Central memory CD8-positive, alpha-beta T cell (primary cell): Measurements from ENCODE around the gene ESYT2.
"Not testable (repeated sequence)": the region's sequence is repeated elsewhere in the genome, so short reads cannot be mapped to it uniquely, and the experiment has no call there.

Source experiments
- ATAC-seq: fragments of 150-1000 bp; cut with Tn5 transposase; replicated peaks from 2 replicates; pipeline ENCODE4 v1.10.0; 2022; ENCODE audit warnings: mild to moderate bottlenecking, moderate FRiP score, moderate number of reproducible peaks; ENCODE audit not compliant: poor library complexity, severe bottlenecking; ENCODE audit errors: extremely low read depth
- DNase-seq, 2 donors: peaks; one replicate each; pipeline ENCODE4 v3.0.0; 2021; ENCODE audit warnings: low spot score in 2 of 2
- H3K27ac Mint-ChIP-seq: one replicate; pipeline ENCODE4 v1.8.0; 2022; ENCODE audit warnings: low read depth, mild to moderate bottlenecking, moderate library complexity, mixed read lengths
- H3K27me3 Mint-ChIP-seq: one replicate; pipeline ENCODE4 v1.8.0; 2022; ENCODE audit warnings: mixed read lengths
- H3K36me3 Mint-ChIP-seq: one replicate; pipeline ENCODE4 v1.8.0; 2022; ENCODE audit warnings: mild to moderate bottlenecking, moderate library complexity, mixed read lengths; ENCODE audit not compliant: insufficient read depth
- H3K4me1 Mint-ChIP-seq: one replicate; pipeline ENCODE4 v1.8.0; 2022; ENCODE audit warnings: mixed read lengths
- H3K4me3 Mint-ChIP-seq: one replicate; pipeline ENCODE4 v1.8.0; 2022; ENCODE audit warnings: mild to moderate bottlenecking, moderate library complexity, mixed read lengths
- H3K9me3 Mint-ChIP-seq: one replicate; pipeline ENCODE4 v1.8.0; 2022; ENCODE audit warnings: mixed read lengths

The ESYT2 gene, protein sequence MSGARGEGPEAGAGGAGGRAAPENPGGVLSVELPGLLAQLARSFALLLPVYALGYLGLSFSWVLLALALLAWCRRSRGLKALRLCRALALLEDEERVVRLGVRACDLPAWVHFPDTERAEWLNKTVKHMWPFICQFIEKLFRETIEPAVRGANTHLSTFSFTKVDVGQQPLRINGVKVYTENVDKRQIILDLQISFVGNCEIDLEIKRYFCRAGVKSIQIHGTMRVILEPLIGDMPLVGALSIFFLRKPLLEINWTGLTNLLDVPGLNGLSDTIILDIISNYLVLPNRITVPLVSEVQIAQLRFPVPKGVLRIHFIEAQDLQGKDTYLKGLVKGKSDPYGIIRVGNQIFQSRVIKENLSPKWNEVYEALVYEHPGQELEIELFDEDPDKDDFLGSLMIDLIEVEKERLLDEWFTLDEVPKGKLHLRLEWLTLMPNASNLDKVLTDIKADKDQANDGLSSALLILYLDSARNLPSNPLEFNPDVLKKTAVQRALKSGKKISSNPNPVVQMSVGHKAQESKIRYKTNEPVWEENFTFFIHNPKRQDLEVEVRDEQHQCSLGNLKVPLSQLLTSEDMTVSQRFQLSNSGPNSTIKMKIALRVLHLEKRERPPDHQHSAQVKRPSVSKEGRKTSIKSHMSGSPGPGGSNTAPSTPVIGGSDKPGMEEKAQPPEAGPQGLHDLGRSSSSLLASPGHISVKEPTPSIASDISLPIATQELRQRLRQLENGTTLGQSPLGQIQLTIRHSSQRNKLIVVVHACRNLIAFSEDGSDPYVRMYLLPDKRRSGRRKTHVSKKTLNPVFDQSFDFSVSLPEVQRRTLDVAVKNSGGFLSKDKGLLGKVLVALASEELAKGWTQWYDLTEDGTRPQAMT

DNA sequence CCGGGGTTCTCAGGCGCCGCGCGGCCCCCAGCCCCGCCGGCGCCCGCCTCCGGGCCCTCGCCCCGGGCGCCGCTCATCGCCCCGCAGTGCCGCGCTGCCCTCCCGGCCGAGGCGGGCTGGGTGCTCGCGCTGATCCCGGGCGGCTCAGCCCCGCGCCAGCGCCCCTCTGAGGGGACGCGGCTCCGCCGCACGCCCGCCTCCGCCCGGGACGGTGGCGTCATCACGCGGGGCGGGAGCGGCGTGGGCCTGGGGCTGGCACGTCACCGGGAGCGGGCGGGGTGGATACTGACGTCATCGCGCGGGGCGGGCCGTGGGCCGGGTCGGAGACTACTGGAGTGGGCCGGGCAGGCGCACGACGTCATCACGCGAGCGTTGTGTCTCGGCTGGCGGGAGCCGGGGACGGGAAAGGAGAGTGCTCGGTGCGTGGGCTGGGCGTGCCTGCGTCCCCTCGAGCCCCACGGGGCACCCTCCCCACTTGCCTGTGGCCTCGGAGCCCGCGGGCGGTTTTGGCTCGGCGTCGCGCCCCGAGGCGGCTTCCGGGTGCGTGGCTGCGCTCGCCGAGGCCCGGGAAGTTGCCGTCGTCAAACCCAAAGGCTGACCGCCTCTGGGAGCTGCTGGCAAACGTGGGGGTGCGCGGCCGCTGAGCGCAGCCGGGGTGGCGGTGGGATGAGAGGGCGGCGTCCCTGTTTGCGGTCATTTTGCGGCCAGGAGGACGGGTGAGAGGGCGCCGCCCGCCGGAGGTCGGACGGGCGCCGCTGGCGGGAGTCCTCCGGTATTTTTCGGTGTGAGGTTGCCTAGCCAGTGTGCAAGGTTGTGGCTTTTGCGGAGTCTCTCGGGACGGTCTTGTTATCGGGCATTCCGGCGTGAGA is at the start of gene ESYT2:
Gene ESYT2 (minus strand): TSS at position 168 of the 869 bp plus-strand sequence. CDS start 91 bp downstream, at position 77.
- no peaks in the 10 kb centered on the region for H3K27me3 Mint-ChIP-seq
- H3K4me3 Mint-ChIP-seq = peak within 1 kb of the TSS; percentile 87
- H3K27ac Mint-ChIP-seq = peak within 1 kb of the TSS; percentile 92
- H3K36me3 Mint-ChIP-seq = peaks cover 35% of the 10 kb centered on the region
- peak; percentile 98 to 100 for DNase-seq
- H3K4me1 Mint-ChIP-seq = peaks cover 20% of the 10 kb centered on the region
- peak; percentile 82 for ATAC-seq
- H3K9me3 Mint-ChIP-seq = no peaks in the 10 kb centered on the region

DNA sequence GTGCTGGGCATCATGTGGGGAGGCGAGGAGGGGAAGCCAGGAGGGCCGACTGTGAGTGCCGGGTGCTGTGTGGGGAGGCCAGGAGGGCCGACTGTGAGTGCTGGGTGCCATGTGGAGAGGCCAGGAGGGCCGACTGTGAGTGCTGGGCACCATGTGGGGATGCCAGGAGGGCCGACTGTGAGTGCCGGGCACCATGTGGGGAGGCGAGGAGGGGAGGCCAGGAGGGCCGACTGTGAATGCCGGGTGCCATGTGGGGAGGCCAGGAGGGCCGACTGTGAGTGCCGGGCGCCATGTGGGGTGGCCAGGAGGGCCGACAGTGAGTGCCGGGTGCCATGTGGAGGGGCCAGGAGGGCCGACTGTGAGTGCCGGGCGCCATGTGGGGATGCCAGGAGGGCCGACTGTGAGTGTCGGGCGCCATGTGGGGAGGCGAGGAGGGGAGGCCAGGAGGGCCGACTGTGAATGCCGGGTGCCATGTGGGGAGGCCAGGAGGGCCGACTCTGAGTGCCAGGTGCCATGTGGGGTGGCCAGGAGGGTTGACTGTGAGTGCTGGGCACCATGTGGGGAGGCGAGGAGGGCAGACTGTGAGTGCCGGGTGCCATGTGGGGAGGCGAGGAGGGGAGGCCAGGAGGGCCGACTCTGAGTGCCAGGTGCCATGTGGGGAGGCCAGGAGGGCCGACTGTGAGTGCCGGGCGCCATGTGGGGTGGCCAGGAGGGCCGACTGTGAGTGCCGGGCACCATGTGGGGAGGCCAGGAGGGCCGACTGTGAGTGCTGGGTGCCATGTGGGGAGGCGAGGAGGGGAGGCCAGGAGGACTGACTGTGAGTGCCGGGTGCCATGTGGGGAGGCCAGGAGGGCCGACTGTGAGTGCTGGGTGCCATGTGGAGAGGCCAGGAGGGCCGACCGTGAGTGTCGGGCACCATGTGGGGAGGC is 49.1 kb upstream of the ESYT2 start:
- not testable (repeated sequence) for ATAC-seq, H3K4me3 Mint-ChIP-seq, DNase-seq, H3K27me3 Mint-ChIP-seq, H3K4me1 Mint-ChIP-seq, H3K9me3 Mint-ChIP-seq
- Mint-ChIP-seq H3K36me3 (peaks cover 31% of the 10 kb centered on the region), H3K27ac (peak overlapping the region; percentile 6)

DNA sequence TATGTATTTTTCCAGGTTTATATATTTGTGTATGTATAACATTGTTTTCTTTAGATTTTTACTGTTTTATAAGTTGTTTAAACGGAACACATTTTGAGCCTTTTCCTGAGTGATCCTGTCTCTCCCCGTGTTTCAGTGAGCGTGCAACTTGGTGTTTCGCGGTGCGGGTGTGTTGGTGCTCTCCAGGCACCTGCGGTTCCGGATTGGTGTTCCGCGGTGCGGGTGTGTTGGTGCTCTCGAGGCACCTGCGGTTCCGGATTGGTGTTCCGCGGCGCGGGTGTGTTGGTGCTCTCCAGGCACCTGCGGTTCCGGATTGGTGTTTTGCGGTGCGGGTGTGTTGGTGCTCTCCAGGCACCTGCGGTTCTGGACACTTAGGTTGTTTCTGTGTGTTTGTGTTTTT is 47.7 kb upstream of the ESYT2 start:
- DNase-seq (no peak), ATAC-seq (no peak)
- Mint-ChIP-seq H3K36me3 (peaks cover 32% of the 10 kb centered on the region), H3K9me3 (no peaks in the 10 kb centered on the region), H3K27ac (no peak overlapping the region), H3K4me3 (no peak overlapping the region), H3K4me1 (no peaks in the 10 kb centered on the region), H3K27me3 (no peaks in the 10 kb centered on the region)

DNA sequence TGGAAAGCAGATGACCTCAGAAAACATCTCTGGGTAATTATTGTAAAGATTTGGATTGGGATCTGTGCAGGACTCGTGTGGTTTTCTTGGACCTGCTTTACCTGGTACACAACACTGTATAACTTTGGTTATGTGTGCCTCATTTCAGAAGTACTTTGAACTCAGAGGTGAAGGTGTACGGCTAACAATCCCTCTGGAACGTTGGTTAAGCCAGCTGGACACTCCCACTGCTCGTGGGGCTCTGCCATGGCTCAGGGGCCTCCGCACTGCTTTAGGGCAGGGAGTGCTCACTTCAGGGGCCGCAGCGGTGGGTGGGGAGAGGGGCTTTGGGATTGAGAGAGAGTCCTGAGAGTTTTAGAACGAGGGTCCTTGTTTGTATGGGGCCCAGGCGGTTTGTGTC is 40.6 kb upstream of the ESYT2 start:
- Mint-ChIP-seq H3K4me1 (peaks cover 13% of the 10 kb centered on the region), H3K9me3 (no peaks in the 10 kb centered on the region), H3K27ac (no peak overlapping the region), H3K4me3 (no peak overlapping the region), H3K36me3 (peaks cover 9% of the 10 kb centered on the region), H3K27me3 (no peaks in the 10 kb centered on the region)
- ATAC-seq = no peak
- DNase-seq = no peak

DNA sequence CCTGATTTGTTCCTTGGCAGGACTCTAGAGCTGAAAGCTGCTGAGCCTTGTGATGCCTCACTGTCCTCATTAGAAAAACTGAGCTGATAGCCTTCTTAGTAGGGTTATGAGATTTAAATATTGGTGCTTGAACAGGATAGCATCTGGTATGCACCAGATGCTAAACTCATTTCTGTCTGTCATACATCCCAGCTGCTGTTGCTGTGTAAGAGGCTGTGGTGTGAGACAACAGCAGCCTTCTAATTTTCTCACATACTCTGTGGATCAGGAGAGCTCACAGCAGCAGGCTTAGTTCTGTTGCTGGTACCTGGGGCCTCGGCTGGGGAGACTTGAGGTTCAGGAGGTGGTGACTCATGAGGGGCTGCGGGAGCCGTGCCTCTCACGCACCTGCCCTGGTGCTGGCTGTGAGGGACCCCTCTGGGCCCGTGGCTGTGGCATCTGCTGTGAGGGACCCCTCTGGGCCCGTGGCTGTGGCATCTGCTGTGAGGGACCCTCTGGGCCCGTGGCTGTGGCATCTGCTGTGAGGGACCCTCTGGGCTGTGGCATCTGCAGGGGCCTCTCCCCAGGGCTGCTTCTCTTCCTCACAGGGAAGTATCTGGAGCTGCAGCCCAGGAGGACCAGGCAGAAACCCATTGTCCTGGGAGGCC is 39.6 kb upstream of the ESYT2 start:
- Mint-ChIP-seq H3K27ac (no peak overlapping the region), H3K4me1 (peaks cover 23% of the 10 kb centered on the region), H3K4me3 (no peak overlapping the region), H3K9me3 (no peaks in the 10 kb centered on the region), H3K36me3 (peaks cover 8% of the 10 kb centered on the region), H3K27me3 (no peaks in the 10 kb centered on the region)
- no peak for ATAC-seq
- no peak for DNase-seq

DNA sequence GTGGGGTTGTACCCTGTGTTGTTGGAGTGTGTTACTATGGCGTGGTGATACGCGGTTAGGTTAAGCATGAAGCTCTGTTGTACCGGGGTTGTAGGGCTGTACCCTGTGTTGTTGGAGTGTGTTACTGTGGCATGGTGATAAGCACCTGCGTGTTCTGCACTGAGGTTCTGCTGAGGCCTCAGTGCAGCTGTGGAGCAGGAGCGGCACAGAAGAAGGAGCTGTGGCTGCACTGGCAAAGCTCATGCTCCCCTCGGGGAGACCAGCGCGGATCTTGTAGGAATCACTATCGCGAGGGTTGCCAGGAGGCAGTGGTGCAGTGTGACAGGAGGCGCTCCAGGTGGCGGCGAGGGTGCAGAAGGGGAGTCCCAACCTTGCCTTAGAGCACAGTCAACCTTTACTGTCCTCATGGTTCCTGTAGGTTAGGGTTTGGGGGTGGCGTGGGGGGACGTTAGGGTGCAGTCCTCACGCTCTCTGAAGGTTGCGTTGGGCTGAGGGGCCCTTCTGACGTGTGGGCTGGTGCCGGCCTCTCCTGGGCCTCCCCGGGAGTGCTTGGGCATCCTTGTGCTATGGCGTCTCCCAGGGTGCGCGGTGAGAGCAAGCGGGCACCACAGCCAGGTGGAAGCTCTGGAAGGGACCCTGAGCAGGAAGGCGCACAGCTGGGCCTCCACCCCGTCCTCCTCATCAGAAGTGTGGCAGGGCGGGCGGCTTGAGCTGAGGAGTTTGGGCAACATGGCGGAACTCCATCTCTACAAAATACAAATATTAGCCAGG is 38.1 kb upstream of the ESYT2 start:
- ATAC-seq (no peak), DNase-seq (no peak)
- H3K4me1 Mint-ChIP-seq = peaks cover 31% of the 10 kb centered on the region
- H3K4me3 Mint-ChIP-seq = no peak overlapping the region
- H3K27me3 Mint-ChIP-seq = no peaks in the 10 kb centered on the region
- H3K36me3 Mint-ChIP-seq = peaks cover 7% of the 10 kb centered on the region
- H3K9me3 Mint-ChIP-seq = no peaks in the 10 kb centered on the region
- H3K27ac Mint-ChIP-seq = no peak overlapping the region

DNA sequence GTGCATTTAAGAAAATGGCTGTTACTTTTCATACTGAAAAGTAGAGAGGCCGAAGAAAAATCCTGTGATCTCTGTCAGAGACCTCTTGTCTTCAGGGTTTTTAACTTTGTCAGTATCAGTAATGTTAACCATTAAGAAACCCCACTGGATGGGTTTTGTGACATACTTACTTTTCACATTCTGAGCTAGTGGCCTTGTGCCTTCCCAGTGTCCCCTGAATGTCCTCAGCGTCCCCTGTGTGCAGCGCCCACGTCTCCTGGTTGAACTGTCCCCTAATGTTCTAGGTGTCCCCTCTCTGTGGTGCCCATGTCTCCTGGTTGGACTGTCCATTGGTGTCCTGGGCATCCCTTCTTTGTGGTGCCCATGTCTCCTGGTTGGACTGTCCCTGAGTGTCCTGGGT is 36.7 kb upstream of the ESYT2 start:
- Mint-ChIP-seq H3K4me1 (peaks cover 31% of the 10 kb centered on the region), H3K36me3 (peaks cover 7% of the 10 kb centered on the region), H3K4me3 (no peak overlapping the region), H3K9me3 (no peaks in the 10 kb centered on the region), H3K27ac (no peak overlapping the region), H3K27me3 (no peaks in the 10 kb centered on the region)
- DNase-seq (no peak), ATAC-seq (no peak)

DNA sequence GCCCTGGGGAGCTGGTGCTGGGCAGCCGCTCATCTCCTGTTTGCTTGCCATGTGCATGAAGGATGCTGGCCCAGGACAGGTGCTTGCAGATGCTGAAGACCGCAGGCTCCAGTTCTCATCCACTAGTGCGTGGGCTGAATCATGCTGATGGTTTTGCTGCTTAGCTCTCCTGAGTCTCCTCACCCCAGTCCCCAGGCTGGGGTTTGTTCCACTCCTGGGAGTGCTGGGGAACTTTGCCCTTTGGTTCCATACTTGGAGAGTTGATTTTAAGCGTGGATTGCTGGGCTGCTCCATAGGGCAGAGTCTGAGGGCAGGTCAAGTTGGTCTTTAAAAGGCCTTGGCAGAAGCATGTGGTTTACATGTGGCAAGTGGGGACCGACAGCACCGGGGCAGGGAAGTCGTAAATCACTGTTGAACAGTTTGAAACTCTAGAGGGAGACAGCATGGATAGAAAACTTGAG is 36.2 kb upstream of the ESYT2 start:
- Mint-ChIP-seq H3K27ac (no peak overlapping the region), H3K4me1 (peaks cover 31% of the 10 kb centered on the region), H3K27me3 (no peaks in the 10 kb centered on the region), H3K4me3 (no peak overlapping the region), H3K36me3 (peaks cover 7% of the 10 kb centered on the region), H3K9me3 (no peaks in the 10 kb centered on the region)
- DNase-seq (no peak), ATAC-seq (no peak)

DNA sequence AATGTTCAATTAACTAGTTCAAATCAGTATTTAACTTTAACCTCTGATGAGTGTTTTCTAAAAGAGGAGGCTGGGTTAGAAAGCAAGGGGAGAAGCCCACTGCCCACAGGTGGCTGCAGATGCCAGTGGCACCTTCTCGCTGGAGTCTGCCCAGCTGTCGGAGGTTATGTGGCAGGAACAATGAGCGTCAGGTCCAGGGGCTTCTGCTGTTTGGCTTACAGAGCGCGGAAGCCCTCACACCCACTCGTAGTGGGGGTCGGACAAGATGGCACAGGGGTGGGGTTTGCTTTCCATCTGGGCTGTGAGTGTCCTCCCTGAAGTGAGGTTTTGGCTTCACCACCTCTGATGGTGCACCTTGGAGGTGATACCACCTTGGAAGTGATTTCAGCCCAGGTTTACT is 35.5 kb upstream of the ESYT2 start:
- Mint-ChIP-seq H3K27me3 (no peaks in the 10 kb centered on the region), H3K27ac (peak overlapping the region; percentile 86), H3K9me3 (no peaks in the 10 kb centered on the region), H3K36me3 (peaks cover 7% of the 10 kb centered on the region), H3K4me1 (peaks cover 31% of the 10 kb centered on the region), H3K4me3 (peak overlapping the region; percentile 78)
- ATAC-seq (no peak), DNase-seq (no peak)

DNA sequence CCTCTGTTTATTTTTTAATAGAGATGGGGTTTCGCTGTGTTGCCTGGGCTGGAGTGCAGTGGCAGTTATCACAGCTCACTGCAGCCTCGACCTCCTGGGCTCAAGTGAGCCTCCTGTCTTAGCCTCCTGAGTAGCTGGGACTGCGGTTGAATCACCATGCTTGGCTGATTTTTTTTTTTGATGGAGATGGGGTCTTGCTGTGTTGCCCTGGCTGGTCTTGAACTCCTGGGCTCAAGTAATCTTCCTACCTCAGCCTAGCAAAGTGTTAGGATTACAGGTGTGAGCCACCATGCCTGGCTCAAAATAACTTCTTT is 35.2 kb upstream of the ESYT2 start:
- Mint-ChIP-seq H3K36me3 (peaks cover 7% of the 10 kb centered on the region), H3K27me3 (no peaks in the 10 kb centered on the region), H3K4me3 (peak overlapping the region; percentile 78), H3K27ac (peak overlapping the region; percentile 86), H3K9me3 (no peaks in the 10 kb centered on the region), H3K4me1 (peaks cover 31% of the 10 kb centered on the region)
- DNase-seq (no peak), ATAC-seq (no peak)
